GM19372 (cell line): ENCODE data around the gene PXK.
"Not testable (repeated sequence)": the region's sequence is repeated elsewhere in the genome, so short reads cannot be mapped to it uniquely, and the experiment has no call there.

Source experiments
- ATAC-seq: cut with Tn5 transposase; IDR thresholded peaks from one replicate; pipeline ENCODE4 v1.9.1; 2021; ENCODE audit warnings: mild to moderate bottlenecking, low read depth, moderate library complexity; ENCODE audit not compliant: unreplicated experiment

PXK gene

DNA sequence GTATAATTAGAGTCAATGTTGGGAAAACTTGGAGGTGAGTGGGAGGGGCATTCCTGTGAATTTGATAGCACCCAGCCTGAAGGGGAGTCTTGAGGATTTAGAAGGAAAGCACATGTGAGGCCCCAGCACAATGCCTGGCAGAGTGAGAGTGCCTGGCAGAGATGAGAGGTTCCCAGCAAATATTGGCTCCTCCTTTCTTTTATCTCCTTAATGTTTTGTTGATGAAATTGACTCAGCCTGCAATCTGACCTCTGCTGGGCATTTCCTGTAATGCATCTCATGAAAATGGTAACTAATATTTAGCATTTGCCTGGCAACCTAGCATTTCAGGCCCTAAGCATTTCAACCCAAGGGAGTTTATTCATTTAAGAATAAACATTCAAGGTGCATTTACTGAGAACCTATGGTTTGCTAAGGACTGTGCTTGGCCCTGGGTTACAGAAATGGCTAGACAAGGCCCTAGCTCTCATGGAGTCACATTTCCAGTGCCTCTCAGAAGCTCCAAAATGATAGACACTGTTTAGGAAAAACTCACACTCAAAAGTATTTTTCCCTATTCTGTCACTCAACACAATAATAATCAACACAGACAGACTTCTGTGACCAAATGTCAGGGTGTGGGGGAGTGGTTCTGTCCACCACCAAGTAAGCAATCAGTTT, 82.0 kb downstream of the PXK start:
- no peak for ATAC-seq

DNA sequence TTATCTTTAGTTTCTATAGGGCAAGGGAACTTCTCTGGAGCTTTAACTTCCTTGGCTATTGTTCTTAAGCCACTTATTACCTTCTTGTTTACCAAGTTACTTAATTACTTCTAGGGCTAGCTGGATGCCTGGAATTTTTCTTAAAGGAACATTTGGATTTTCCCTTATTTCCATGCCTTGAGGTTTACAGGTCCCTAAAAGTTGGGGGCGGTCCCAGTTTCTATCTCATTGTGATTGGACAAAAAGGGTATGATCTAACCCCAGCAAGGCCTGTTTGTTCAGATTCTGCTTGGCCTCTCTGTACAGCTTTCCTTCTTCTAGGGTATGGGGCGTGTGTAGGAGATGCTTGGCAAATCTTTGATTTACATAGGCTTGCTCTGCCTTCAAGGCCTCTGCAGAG, 83.5 kb downstream of the PXK start:
- no peak for ATAC-seq

DNA sequence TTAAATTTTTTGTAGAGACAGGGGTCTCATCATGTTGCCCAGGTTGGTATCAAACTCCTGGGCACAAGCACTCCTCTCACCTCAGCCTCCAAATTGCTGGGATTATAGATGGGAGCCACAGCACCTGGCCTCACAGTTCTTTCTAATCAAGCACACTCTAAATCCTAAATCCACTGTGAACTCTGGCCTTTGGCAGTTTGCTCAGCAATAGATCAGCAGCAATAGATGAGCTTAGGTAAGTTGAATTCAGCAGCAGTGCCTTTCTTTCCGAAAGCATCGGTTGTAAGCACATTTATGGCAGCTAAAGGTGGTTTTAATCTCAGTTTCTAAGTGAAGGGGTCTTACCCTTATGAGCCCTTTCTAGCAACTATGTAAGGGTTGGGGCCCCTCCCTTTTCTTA, 84.4 kb downstream of the PXK start:
- no peak for ATAC-seq

DNA sequence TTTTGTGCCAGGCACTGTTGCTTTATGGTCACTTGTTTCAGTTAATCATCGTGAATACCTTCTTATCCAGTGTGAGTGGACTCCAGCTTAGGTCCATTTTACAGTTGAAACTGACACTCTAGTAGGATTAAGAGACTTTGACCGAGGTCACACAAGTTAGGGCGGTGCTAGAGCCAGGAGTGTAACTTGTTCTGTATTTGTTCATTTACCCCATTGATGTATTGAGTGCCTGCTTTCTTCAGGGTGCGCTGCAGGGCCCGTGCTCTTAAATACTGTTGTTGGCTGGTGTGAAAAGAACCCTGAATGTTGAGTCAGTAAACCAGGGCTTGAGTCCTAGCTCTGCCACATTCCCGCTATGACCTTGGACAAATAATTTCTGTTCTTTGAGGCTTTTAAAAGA, 85.5 kb downstream of the PXK start:
- no peak for ATAC-seq

DNA sequence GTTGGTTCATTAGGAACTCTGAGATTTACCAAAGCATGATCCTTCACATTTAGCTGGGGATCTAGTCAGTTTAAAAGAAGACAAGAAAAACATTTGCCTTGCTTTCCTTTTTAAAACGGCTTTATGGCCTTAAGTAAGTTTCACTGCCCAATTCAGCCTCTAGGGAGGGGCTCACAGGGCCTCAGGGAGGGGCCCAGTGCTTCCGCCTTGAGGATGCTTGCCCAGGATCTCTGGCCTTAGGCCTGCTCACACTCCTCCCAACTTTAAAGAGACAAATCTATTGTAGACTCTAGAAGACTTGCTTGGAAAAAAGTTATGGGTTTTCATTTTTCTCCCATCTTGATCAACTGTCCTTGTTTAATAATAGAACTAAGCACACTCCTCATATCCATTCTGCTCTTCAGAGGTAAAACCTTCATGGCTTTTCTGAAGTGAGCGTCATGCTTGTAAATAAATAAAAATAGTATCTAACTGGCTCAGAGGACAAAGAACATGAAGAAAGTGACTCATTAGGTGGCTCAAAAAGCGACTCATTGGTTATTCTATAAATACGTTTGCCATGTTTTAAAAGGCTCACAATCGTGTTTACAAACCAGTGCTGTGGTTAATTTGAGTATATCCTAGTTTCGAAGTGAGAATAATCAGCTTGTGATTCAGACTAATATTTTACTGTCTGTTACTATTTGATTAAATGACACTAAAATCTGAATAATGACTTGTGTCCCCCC, 87.3 kb downstream of the PXK start:
- no peak for ATAC-seq

DNA sequence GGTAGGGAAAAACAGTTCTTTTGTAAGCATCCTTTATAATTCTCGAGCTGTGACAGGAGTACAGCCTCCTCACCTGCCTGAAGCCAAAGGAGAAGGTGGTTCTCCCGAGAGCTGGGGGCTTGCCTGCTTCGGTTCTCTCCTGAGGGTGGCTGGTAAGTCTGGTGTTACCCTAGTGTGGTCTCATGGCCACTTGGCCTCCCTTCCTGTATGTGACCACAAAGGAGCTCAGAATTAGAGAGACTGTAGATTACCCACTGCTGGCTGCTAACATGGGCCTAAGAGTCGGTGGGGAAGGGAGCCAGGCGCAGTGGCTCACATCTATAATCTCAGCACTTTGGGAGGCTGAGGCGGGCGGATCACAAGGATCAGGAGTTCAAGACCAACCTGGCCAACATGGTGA, 88.3 kb downstream of the PXK start:
- ATAC-seq: no peak

DNA sequence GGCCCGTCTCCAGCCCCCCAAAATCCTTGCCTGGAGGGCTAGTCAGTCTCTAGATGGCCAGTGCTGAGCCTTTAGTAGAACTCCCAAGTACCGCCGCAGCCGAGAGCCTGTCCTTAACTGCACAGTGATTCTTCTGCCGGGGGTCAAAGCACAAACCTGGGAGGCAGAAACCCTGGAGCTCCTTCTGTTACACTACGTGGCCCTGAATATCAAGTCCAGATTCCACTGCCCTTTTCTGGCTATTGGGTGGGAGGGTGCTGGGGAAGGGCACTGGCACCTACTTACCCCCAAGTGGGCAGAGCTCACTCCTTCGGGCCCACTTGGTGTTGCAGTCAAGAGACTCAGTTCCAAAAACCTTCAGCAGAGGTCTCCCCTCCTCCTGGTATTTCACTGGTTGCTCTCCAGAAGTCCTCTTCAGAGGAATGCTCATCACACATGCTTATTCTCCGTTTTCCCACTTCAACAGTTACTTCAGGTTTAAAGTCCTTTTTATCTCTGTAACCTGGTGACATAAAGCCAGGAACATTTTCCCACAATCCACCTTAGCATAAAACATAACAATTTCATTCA, 90.1 kb downstream of the PXK start:
- no peak for ATAC-seq

DNA sequence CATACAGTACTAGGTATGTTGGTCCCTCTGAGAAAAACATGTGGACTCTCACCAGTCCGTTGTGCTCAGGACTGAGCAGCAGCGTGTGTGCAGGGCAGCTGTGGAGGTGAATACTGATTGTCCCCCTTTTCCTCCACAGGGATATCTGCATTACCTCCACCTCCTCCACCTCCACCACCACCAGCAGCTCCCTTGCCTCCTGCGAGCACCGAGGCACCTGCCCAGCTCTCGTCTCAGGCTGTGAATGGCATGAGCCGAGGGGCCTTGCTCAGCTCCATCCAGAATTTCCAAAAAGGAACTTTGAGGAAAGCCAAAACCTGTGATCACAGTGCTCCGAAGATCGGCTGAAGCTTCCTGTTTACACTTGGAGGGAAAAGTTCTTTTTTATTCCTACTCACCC, 91.9 kb downstream of the PXK start:
- no peak for ATAC-seq

DNA sequence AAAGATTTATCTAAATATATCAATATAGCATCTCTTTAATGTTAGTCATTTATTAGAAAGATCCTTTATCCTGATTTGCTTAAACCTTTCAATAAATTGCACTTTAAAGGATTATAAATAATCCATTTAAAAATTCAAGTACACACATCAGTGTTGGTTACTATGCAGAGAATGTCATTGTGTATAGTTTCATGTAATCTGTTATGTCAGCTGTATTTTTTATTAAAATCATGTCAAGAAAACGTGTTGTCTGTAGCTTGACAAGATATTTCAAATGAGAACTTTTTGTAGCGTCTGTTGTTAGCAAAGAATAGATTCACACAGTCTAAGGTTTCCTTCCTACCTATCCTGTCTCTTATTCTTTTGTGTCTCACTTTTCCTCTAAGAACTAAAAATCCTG, 93.1 kb downstream of the PXK start:
- no peak for ATAC-seq

DNA sequence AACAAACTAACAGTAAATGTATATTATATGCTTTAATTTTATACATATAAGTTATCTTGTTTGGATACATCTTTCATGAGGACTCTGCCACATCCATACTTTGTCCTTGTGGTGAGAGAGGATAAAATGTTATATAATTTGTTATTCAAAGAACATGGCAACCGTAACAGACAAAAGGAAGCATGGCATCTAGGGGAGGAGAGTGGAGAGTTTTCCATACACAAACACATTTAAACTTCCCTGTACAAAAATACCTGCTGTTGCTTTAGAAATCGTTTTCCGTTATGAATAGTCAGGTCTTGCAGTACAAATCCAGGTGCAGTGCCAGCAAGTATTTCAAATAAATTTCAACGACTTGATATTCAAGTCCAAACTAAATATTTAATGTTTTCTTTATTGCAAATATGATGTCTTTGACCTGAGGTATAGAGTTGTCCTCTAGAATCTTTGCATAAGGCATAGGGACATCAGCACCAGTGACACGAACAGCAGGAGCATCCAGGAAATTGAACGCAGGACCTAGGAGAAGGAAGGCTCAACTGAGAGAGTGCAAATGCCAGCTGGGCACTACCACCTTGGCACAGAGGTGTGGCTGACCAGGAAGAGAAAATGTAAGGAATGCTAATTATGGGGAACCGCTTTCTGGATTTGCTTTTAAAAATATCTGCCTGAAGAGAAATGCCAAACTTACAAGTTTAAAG, 95.1 kb downstream of the PXK start:
- no peak for ATAC-seq

DNA sequence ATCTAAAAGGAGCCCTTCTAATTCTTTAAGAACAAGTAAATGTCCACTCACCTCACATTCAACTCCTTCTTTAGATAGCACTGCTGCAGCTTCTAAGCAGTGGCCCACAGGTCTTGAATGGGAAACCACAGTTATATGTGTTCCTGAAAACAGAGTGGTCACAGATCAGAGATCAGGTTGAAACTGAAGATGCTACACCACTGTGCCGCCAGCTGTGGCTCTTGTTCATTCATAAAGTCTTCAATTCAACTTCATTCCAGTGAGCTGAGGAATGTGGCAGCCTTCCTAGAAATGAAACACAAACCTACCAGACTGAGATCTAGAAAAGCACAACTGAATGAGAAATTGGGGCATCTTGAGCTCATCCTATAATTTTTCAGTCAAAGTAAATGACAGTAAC, 97.0 kb downstream of the PXK start:
- ATAC-seq: no peak

DNA sequence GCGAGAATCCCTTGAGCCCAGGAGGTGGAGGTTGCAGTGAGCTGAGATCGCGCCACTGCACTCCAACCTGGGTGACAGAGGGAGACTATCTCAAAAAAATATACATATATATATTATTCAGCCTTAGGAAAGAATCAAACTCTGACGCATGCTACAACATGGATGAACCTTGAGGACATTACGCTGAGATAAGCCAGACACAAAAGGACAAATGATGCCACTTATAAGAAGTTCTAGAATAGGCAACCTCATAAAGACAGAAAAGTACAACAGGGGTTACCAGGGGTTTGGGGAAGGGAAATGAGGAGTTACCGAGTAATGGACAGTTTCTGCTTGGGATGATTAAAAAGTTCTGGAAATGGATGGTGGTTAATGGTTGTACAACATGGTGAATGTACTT, 100.2 kb downstream of the PXK start:
- no peak for ATAC-seq

DNA sequence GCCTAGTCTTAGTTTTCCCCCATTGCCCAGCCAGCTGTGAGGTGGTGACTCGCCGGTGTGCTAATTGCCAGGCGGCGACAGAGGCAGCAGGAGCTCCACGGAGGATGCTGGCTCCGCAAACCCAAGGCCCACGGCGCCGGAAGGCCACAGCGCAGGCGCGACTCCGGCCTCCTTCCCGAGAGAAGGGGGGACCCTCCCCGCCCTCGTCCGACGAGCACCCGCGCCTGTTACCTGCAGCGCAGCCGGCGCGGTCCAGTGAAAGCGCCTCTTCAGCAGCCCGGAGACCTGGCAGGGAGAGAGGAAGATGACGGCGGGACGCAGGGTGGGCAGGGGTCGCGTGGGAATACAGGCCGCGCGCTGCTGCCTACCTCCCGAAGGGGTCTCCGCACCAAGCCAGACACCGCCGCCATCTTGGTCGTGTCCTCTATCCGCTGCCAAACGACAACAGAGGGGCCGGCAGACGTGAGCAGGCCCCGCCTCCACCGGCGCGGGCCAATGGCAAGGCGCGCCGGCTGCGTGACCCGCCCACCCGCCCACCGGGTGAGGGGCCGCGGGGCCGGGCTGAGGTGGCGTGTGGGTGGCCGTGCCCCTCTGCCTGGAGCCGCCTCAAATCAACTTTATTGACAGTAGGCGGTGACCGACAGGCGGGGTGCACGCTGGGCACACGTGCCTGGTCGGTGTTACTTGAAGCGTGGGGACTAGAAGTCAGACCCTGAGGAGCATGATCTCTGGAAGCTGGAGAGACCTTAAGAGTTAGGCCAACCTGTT, 100.9 kb downstream of the PXK start, which contains the start of gene PDHB:
Gene PDHB, minus strand, starts transcription at position 433 of the 768 bp plus-strand sequence. Its CDS starts 23 bp downstream, at position 410.
- ATAC-seq: peak; percentile 84

DNA sequence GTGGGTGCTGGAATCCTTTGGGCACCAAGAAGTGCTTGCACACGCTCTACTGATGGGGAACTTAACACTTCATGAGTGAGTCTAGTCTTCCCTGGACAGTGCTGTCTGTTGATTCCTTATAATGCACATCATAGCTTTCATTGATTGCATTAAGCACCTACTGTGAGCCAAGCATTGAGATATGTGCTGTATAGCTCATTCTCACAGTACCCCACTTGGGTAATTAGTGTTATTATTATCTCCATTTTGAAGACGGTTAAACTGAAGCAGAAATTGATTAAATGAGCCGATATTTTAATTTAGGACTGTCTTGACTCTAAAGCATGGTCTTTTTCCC, 101.4 kb downstream of the PXK start:
- ATAC-seq: no peak

DNA sequence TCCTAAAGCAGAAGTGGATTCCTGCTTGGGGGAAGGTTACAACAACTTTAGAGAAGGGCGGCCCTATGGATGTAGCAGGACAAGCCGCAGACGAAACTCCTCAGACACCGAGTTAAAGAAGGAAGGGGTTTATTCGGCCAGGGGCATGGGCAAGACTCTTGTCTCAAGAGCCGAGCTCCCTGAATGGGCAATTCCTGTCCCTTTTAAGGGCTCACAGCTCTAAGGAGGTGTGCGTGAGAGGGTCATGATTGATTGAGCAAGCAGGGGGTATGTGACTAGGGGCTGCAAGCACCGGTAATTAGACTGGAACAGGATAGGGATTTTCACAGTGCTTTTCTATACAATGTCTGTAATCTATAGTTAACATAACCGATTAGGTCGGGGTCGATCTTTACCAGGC, 101.8 kb downstream of the PXK start:
- ATAC-seq: no peak

DNA sequence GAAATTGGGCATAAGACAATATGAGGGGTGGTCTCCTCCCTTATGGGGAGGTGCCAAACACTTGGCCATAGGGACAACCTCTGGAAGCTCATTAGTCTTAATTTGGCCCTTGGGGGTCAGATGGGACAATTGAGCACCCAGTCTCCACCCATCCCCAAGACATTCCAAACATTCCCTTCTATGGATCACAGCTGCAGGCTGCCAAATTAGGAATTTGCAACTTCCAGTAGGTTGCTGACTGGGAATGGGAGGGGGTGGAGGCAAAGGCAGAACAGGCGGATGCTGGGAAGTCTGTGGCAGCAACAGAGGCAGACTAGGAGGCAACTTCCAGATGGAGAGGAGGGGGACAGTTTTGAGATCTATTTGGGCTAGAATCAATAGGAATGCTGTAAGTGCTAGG, 102.3 kb downstream of the PXK start:
- ATAC-seq: no peak

DNA sequence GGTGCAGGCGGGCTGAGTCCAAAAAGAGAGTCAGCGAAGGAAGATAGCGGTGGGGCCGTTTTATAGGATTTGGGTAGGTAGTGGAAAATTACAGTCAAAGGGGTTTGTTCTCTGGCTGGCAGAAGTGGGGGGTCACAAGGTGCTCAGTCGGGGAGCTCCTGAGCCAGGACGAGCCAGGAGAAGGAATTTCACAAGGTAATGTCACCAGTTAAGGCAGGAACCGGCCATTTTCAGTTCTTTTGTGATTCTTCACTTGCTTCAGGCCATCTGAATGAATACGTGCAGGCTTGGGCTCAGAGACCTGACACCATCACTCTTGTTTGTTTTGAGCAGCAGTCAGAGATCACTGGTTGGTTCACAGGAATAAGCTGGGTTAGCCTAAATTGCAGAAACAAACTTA, 104.6 kb downstream of the PXK start:
- not testable (repeated sequence) for ATAC-seq

DNA sequence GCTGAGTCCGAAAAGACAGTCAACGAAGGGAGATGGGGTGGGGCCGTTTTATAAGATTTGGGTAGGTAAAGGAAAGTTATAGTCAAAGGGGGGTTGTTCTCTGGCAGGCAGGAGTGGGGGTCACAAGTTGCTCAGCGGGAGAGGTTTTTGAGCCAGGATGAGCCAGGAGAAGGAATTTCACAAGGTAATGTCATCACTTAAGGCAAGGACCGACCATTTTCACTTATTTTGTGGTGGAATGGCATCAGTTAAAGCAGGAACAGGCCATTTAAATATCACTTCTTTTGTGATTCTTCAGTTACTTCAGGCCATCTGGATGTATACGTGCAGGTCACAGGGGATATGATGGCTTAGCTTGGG, 108.3 kb downstream of the PXK start:
- ATAC-seq: not testable (repeated sequence)

DNA sequence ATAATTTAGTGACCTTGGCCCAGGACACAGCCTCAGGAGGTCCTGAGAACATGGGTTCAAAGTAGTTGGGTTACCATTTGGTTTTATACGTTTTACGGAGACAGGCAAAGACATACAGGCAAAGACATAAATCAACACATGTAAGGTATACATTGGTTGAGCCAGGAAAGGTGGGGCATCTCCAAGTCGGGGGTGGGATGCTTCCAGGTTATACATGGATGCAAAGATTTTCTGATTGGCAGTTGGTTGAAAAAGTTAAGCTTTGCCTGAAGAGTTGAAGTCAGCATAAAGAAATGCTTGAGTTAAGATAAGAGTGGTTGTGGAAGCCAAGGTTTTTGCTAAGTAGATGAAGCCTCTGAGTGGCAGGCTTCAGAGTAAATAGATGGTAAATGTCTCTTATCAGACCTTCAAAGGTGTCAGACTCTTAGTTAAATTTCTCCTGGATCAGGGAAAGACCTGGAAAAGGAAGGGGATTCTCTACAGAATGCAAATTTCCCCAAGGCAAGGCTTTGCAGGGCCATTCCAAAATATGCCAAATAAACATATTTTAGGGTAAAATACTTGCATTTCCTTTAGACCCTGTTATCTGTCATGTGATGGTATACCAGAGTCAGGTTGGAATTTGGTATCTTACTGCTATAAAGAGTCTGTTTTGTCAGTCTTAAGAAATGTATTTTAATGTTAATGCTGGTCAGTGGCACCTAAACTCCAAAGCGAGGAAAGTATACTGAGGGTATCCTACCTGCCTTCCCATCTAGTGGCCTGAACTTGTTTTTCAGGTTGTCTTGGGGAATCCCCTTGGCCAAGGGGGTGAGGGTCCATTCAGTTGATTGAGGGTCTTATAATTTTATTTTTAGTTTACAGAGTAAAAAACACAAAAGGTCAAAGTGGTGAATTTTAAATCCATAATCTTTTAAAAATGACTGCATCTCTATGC, 109.1 kb downstream of the PXK start:
- ATAC-seq: no peak

DNA sequence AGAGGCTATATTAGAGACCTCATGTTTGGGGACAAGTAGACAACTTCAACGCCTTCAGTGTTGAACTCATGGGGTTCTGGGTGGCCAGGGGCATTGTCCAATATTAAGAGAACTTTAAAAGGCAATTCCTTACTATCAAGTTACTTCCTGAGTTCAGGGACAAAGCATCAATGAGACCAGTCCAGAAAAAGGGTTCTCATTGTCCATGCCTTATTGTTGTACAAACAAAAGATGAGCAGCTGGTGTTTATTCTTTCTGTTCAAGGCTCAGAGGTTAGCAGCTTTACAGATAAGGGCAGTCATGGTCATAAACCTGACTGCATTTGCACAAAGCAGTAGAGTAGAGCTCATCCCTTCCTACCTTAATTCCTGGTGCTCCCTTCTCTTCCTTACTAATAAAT, 119.5 kb downstream of the PXK start:
- ATAC-seq: no peak
